ENCODE measurements around the gene ROR1.
"Not testable (repeated sequence)": the region's sequence is repeated elsewhere in the genome, so short reads cannot be mapped to it uniquely, and the experiment has no call there.

ROR1 gene

DNA sequence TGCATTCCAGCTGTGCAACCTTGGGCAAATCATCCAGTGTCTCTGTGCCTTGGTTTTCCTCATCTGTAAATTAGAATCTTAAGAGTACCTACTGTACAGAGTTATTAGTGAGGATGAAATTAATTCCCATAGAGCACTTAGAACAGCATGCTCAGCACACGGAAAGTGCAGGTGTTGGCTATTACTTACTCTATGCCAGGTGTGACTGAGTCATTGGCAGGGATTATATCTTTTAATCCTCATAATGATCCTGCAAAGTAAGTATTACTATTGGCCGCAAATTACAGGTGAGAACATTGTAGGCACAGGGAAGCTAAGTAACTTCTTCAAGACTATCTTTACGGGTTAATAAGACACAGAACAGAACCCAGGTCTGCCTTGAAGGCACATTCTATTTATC, 423.3 kb downstream of the ROR1 start:
- DNase-seq, result no peak

GRCh38 chr1:64199154-64199553, 425.3 kb downstream of the ROR1 start:
- DNase-seq, result no peak

DNA sequence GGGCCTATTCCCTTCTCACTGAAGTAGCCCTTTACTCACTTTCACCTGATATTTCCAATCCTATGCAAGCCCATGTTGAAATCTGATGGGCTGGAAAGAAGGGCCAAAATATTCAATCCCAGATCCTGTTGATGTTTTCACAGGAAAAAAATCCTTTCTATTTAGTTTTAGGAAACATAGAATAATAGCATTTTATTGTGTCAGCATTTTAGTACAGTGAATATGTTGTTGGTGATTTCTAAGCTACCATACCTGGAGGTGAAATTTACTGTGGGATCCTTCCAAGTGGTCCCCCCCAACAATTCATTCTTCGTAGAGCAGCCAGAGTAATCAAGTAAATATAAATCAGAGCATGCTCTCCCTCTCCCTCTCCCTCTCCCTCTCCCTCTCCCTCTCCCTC, 426.2 kb downstream of the ROR1 start:
- no peak for DNase-seq

GRCh38 chr1:64203420-64203819, 429.6 kb downstream of the ROR1 start, which contains the start of gene UBE2U:
Gene UBE2U, plus strand, starts transcription at chr1:64203623. Its CDS starts 428 bp downstream, at chr1:64204051.
- no peak for DNase-seq

DNA sequence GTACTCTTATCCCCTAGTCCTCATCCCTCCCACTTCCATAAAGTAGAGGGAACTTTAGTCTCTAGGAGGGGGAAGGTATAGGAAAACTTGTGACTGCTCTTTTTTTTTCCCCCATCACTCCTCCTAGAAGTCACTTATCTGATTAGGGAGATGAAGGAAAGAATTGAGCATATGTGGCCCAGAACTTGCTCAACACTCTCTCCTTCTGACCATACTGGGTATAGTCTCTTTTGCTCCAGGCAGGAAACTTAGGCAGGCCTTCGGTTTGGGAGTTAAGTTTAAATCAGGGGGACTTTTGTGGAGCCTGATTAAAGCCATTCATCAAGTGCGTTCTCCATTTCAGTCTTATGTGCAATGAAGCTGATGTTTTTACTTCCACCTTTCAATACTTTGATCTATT, 435.4 kb downstream of the ROR1 start:
- no peak for DNase-seq

GRCh38 chr1:64212031-64212430, 438.2 kb downstream of the ROR1 start:
- DNase-seq, result no peak

DNA sequence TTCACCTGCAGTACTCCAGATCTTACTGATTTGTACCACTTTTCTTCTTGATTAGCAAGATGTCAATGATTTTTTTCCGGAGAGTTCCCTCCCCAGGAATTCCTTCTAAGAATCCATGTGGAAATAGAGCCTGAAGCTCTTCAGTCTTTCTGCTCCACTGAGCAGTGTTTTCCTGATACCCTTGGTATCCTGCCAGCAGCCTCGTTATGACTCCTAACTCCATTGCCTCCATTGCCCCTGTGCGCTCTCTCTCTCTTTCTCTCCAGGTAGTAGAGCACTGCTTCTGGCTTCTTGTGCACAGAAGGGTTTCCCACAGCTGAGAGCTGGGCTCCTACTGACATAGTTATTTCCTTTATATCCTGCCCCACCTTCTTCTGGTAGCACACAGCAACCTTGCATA, 441.8 kb downstream of the ROR1 start:
- DNase-seq, result no peak

DNA sequence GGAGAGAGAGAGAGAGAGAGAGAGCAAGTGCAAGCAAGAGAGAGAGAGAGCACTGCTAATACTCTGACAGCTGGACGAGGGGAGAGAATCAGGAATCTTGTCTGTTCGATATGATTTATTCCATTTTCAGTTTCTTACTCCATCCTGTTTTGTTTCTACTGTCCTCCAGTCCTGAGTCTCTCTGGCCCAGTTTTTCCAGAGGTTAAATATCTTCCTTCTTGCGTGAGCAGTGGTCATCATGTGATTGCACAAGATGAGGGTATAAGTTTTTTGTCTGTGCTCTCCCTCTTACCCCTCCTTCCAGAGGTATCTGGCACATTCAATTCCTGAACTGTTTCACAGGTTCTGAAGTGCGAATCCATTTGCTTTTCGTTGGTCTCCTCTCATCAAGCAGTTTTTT, 446.4 kb downstream of the ROR1 start:
- DNase-seq, result no peak

GRCh38 chr1:64223329-64224151, 449.7 kb downstream of the ROR1 start:
- no peak for DNase-seq

DNA sequence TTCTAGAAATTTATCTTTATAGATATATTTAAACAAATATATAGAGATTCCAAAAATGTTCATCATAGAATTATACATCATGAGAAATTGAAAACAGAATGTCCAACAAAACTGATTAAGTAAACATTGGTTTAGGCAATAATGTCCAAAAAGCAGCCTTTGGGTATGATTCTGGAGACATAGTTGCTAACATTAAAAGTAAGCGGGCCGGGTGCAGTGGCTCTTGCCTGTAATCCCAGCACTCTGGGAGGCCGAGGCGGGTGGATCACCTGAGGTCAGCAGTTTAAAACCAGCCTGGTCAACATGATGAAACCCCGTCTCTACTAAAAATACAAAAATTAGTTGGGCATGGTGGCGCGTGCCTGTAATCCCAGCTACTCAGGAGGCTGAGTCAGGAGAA, 450.4 kb downstream of the ROR1 start:
- DNase-seq, result not testable (repeated sequence)

GRCh38 chr1:64228167-64228957, 454.5 kb downstream of the ROR1 start:
- DNase-seq, result no peak

DNA sequence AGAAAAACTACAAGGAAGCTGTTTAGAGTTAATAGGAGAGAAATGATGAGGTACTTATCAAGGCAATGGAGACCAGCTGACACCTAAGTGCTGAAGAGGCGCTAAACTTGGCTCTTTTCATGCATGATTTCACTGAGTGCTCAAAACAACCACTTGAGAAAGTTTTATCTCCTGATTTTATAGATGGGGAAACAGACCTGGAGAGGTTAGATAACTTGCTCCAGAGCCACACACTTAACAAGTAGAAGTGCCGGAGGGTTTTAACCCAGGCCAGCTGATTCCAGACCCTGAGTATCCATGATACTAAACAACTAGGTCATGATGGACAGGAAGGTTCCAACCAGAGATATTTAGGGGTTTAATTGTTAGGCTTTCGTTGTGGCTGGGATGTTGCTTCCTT, 455.5 kb downstream of the ROR1 start:
- DNase-seq, result no peak
